ENCODE results near the gene SLC12A9. TPM values are rescaled to one million over a fixed set of nuclear protein-coding genes. Genes with fewer than 3 reads are reported as not detected.
A peak's percentile ranks its signal among the peaks of the same experiment; 100 is the strongest.

SLC12A9 gene
- total RNA-seq, 2 donors from 2014 or later, result 20.0 to 25.2 TPM

DNA sequence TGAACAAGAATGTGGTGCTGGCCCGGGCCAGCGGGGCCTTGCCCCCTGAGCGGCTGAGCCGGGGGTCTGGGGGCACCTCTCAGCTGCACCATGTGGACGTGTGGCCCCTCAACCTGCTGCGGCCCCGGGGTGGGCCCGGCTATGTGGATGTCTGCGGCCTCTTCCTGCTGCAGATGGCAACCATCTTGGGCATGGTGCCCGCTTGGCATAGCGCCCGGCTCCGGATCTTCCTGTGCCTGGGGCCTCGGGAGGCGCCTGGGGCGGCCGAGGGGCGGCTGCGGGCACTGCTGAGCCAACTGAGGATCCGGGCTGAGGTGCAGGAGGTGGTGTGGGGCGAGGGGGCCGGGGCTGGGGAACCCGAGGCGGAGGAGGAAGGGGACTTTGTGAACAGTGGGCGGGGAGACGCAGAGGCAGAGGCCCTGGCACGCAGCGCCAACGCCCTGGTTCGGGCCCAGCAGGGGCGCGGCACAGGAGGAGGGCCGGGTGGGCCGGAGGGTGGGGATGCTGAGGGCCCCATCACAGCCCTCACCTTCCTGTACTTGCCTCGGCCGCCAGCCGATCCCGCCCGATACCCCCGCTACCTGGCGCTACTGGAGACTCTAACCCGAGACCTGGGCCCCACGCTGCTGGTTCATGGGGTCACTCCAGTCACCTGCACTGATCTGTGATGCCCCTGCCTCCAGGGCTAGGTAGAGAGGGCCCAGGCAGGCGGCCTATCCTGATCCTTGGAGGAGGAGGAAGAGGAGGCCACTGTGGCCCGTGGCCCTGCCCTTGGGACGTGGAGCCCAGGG lies 13.6 kb downstream of the SLC12A9 start:
- Histone ChIP-seq H3K9me3 (no peaks in the 10 kb centered on the region), H3K4me1 (ENCODE audit: control insufficient read depth in 1 of 2, low read depth in 2 of 2) (peaks cover 8 to 31% of the 10 kb centered on the region in 2 donors), H3K27me3 (replicated peaks; ENCODE audit: insufficient read depth) (no peaks in the 10 kb centered on the region), H3K36me3 (peaks cover 14% of the 10 kb centered on the region), H3K4me3 (peak overlapping the region; percentile 94), H3K27ac (peak overlapping the region; percentile 98 to 99)
- DNase-seq (ENCODE audit: low spot score), result no peak
- TF ChIP-seq, protein P1, sequence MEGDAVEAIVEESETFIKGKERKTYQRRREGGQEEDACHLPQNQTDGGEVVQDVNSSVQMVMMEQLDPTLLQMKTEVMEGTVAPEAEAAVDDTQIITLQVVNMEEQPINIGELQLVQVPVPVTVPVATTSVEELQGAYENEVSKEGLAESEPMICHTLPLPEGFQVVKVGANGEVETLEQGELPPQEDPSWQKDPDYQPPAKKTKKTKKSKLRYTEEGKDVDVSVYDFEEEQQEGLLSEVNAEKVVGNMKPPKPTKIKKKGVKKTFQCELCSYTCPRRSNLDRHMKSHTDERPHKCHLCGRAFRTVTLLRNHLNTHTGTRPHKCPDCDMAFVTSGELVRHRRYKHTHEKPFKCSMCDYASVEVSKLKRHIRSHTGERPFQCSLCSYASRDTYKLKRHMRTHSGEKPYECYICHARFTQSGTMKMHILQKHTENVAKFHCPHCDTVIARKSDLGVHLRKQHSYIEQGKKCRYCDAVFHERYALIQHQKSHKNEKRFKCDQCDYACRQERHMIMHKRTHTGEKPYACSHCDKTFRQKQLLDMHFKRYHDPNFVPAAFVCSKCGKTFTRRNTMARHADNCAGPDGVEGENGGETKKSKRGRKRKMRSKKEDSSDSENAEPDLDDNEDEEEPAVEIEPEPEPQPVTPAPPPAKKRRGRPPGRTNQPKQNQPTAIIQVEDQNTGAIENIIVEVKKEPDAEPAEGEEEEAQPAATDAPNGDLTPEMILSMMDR (IDR thresholded peaks at IDR 0.05), result no peak
- no peak for ATAC-seq (ENCODE audit: insufficient number of reproducible peaks, low FRiP score, low read depth)

DNA sequence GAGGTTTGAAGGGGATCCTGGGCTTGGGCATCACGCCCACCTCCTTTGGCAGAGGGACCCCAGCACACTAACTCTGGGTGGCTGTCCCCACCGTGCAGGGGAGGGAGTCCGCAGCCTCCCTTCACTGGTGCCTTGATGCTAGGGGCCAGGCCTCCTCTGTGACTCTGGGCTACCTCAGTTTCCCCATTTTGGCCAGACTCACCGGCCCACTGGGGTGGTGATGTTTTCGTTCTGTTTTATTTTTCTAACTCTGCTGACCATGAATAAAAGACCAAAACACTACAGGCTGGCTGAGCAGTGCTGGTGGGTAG lies 14.2 kb downstream of the SLC12A9 start:
- no peak for ATAC-seq (ENCODE audit: insufficient number of reproducible peaks, low FRiP score, low read depth)

DNA sequence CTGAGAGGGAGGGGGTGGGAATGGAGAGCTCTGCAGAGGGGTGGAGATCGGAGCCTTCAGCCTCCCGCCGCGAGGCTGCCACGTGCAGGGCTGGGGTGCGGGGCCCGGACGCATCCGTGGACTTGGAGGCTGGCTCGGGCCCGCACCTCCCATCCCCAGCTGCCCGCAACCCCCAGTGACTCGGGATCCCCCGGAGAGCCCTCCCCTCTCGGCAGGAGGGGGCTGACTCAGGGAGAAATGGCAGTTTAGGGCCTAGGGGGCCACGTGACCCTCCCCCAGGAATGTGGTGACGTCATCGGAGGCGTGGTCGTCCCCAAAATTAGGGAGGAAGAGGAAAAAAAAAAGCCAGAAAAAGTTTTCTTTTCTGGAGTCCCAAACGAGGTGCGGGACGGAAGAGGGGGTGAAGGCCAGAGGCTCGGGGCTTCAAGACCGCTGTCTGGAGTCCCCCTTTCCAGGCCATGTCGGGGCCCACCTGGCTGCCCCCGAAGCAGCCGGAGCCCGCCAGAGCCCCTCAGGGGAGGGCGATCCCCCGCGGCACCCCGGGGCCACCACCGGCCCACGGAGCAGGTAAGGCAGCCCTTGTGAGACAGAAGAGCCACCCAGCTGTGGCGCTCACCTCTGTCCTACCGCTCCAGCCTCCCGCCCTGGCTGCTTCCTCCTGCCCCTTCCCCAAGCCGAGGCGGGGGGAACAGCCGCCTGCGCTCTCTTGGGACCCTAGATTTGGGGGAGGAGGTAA lies 14.7 kb downstream of the SLC12A9 start, which contains the start of gene TRIP6:
Gene TRIP6, plus strand, starts transcription at position 348 of the 736 bp plus-strand sequence. Its CDS starts 111 bp downstream, at position 459.
- H3K27me3 ChIP-seq (replicated peaks; ENCODE audit: insufficient read depth), result no peaks in the 10 kb centered on the region

More for the DNA sequence above, 14.2 kb downstream of the SLC12A9 start:
- Histone ChIP-seq H3K36me3 (peaks cover 14% of the 10 kb centered on the region), H3K4me3 (peak overlapping the region; percentile 94), H3K27me3 (replicated peaks; ENCODE audit: insufficient read depth) (no peaks in the 10 kb centered on the region), H3K9me3 (no peaks in the 10 kb centered on the region), H3K4me1 (ENCODE audit: control insufficient read depth in 1 of 2, low read depth in 2 of 2) (peaks cover 8 to 31% of the 10 kb centered on the region in 2 donors), H3K27ac (peak overlapping the region; percentile 98 to 99)
- TF ChIP-seq, protein P1 (IDR thresholded peaks at IDR 0.05), result no peak
- DNase-seq (ENCODE audit: low spot score), result no peak

GRCh38 chr7:100867776-100868485 lies 15.4 kb downstream of the SLC12A9 start:
- TF ChIP-seq, protein P1 (IDR thresholded peaks at IDR 0.05), result no peak
- H3K27me3 ChIP-seq (replicated peaks; ENCODE audit: insufficient read depth), result no peaks in the 10 kb centered on the region
- H3K4me3 ChIP-seq, result peak overlapping the region; percentile 94
- H3K9me3 ChIP-seq, result no peaks in the 10 kb centered on the region
- ATAC-seq (ENCODE audit: insufficient number of reproducible peaks, low FRiP score, low read depth) (no peak), DNase-seq (ENCODE audit: low spot score) (no peak)
- peak overlapping the region; percentile 98 to 99 for H3K27ac ChIP-seq
- peaks cover 8 to 31% of the 10 kb centered on the region in 2 donors for H3K4me1 ChIP-seq (ENCODE audit: control insufficient read depth in 1 of 2, low read depth in 2 of 2)
- H3K36me3 ChIP-seq, result peaks cover 25% of the 10 kb centered on the region

More for the DNA sequence above, 14.7 kb downstream of the SLC12A9 start, which contains the start of gene TRIP6:
- ATAC-seq (ENCODE audit: insufficient number of reproducible peaks, low FRiP score, low read depth) (peak; percentile 83), DNase-seq (ENCODE audit: low spot score) (peak; percentile 73)
- Histone ChIP-seq H3K27ac (peak within 1 kb of the TSS; percentile 98 to 99), H3K9me3 (no peaks in the 10 kb centered on the region), H3K36me3 (peaks cover 17% of the 10 kb centered on the region), H3K4me1 (ENCODE audit: control insufficient read depth in 1 of 2, low read depth in 2 of 2) (peaks cover 8 to 31% of the 10 kb centered on the region in 2 donors), H3K4me3 (peak within 1 kb of the TSS; percentile 94)
- TF ChIP-seq, protein P1 (IDR thresholded peaks at IDR 0.05), result no peak

Data from thoracic aorta (tissue), 2 donors.